Measurements from ENCODE around the gene F8. TPM values are rescaled to one million over a fixed set of nuclear protein-coding genes. Genes with fewer than 3 reads are reported as not detected.
A peak's percentile ranks its signal among the peaks of the same experiment; 100 is the strongest.

The F8 gene
- total and polyA plus RNA-seq, 9 of the 15 experiments (the other 6 are each of a cell fraction or from before 2014, with no cell fraction given), result 0.41 to 3.8 (median 0.91) TPM

DNA sequence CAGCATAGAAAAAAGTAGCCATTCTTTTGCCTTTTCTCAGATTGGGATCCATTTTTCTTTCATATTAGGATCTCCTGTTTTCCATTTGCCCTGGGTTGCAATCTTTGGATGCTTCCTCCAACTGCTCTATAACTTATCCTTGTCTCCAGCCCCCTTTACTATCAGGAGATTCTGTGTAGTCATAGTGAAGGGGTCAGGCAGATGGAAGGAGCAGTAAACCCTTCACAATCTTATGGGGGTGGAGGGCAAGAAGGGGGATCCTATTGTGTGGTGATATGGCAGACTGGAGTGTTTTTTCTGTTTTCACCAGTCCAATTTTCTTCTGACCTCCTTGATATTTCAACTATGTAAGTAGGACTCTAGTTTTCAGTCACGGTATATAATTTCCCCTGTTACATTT, 186.4 kb downstream of the F8 start (continued):
- TF ChIP-seq, protein P1, sequence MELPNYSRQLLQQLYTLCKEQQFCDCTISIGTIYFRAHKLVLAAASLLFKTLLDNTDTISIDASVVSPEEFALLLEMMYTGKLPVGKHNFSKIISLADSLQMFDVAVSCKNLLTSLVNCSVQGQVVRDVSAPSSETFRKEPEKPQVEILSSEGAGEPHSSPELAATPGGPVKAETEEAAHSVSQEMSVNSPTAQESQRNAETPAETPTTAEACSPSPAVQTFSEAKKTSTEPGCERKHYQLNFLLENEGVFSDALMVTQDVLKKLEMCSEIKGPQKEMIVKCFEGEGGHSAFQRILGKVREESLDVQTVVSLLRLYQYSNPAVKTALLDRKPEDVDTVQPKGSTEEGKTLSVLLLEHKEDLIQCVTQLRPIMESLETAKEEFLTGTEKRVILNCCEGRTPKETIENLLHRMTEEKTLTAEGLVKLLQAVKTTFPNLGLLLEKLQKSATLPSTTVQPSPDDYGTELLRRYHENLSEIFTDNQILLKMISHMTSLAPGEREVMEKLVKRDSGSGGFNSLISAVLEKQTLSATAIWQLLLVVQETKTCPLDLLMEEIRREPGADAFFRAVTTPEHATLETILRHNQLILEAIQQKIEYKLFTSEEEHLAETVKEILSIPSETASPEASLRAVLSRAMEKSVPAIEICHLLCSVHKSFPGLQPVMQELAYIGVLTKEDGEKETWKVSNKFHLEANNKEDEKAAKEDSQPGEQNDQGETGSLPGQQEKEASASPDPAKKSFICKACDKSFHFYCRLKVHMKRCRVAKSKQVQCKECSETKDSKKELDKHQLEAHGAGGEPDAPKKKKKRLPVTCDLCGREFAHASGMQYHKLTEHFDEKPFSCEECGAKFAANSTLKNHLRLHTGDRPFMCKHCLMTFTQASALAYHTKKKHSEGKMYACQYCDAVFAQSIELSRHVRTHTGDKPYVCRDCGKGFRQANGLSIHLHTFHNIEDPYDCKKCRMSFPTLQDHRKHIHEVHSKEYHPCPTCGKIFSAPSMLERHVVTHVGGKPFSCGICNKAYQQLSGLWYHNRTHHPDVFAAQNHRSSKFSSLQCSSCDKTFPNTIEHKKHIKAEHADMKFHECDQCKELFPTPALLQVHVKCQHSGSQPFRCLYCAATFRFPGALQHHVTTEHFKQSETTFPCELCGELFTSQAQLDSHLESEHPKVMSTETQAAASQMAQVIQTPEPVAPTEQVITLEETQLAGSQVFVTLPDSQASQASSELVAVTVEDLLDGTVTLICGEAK (IDR thresholded peaks at IDR 0.05), result no peak
- TF ChIP-seq, protein P1 (CRISPR knock-in tag; IDR thresholded peaks at IDR 0.05), result no peak
- TF ChIP-seq MECOM (CRISPR knock-in tag; IDR thresholded peaks at IDR 0.05) (no peak), POU5F1 (IDR thresholded peaks at IDR 0.05; ENCODE audit: borderline replicate concordance, low read depth, low read length, partially characterized antibody) (no peak), DIDO1 (tag; IDR thresholded peaks at IDR 0.05; ENCODE audit: low read depth) (no peak), NCOA1 (IDR thresholded peaks at IDR 0.05; ENCODE audit: low read depth) (no peak), RNF2 (IDR thresholded peaks at IDR 0.05) (no peak), ZNF785 (CRISPR knock-in tag; IDR thresholded peaks at IDR 0.05) (no peak), CBFA2T3 (IDR thresholded peaks at IDR 0.05) (peak; percentile 60; the same call in 1 of the 2 replicates), ELF4 (CRISPR knock-in tag; IDR thresholded peaks at IDR 0.05) (no peak), RBM34 (IDR thresholded peaks at IDR 0.05; ENCODE audit: borderline replicate concordance, insufficient read depth, low read length) (no peak), HDAC6 (IDR thresholded peaks at IDR 0.05; ENCODE audit: low read depth, low read length) (no peak)
- TF ChIP-seq, protein P2, sequence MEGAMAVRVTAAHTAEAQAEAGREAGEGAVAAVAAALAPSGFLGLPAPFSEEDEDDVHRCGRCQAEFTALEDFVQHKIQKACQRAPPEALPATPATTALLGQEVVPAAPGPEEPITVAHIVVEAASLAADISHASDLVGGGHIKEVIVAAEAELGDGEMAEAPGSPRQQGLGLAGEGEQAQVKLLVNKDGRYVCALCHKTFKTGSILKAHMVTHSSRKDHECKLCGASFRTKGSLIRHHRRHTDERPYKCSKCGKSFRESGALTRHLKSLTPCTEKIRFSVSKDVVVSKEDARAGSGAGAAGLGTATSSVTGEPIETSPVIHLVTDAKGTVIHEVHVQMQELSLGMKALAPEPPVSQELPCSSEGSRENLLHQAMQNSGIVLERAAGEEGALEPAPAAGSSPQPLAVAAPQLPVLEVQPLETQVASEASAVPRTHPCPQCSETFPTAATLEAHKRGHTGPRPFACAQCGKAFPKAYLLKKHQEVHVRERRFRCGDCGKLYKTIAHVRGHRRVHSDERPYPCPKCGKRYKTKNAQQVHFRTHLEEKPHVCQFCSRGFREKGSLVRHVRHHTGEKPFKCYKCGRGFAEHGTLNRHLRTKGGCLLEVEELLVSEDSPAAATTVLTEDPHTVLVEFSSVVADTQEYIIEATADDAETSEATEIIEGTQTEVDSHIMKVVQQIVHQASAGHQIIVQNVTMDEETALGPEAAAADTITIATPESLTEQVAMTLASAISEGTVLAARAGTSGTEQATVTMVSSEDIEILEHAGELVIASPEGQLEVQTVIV (CRISPR knock-in tag; IDR thresholded peaks at IDR 0.05; ENCODE audit: borderline replicate concordance), result no peak
- TF ChIP-seq, protein P3, sequence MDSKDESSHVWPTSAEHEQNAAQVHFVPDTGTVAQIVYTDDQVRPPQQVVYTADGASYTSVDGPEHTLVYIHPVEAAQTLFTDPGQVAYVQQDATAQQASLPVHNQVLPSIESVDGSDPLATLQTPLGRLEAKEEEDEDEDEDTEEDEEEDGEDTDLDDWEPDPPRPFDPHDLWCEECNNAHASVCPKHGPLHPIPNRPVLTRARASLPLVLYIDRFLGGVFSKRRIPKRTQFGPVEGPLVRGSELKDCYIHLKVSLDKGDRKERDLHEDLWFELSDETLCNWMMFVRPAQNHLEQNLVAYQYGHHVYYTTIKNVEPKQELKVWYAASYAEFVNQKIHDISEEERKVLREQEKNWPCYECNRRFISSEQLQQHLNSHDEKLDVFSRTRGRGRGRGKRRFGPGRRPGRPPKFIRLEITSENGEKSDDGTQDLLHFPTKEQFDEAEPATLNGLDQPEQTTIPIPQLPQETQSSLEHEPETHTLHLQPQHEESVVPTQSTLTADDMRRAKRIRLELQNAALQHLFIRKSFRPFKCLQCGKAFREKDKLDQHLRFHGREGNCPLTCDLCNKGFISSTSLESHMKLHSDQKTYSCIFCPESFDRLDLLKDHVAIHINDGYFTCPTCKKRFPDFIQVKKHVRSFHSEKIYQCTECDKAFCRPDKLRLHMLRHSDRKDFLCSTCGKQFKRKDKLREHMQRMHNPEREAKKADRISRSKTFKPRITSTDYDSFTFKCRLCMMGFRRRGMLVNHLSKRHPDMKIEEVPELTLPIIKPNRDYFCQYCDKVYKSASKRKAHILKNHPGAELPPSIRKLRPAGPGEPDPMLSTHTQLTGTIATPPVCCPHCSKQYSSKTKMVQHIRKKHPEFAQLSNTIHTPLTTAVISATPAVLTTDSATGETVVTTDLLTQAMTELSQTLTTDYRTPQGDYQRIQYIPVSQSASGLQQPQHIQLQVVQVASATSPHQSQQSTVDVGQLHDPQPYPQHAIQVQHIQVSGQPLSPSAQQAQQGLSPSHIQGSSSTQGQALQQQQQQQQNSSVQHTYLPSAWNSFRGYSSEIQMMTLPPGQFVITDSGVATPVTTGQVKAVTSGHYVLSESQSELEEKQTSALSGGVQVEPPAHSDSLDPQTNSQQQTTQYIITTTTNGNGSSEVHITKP (IDR thresholded peaks at IDR 0.05; ENCODE audit: partially characterized antibody), result peak; percentile 54

Measured in K562 (cell line).